ENCODE data around the gene TMEM92.

TMEM92 gene

DNA sequence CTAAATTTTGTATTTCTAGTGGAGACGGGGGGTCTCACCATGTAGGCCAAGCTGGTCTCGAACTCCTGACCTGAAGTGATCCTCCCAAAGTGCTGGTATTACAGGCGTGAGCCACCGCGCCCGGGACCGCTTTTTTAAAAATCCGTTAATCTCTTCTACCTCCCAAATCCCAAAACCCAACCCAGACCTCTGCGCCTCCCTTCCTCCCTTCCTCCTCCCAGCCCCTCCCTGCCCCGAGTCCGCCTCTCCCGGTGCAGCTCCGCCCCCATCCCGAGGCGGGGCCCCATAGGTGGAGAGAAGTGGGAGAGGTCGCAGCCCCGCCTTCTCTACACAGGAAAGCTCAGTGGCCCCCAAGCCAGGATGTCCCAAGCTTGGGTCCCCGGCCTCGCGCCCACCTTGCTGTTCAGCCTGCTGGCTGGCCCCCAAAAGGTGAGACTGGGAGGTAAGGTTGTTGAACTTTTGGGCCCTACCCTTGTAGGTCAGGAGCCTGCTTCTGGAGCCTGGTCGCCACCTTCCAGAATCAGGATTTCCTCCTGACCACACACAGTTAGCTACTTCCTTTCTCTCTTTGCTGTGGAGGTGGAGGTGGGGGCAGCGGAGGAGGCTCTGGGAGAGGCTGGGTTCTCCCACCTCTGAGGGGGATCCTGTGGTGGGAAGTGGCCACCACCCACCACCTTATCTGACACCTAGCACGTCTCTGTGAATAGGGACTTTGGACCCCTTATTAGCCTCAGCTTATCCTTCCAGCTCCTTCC is at the start of gene TMEM92:
Gene TMEM92, plus strand, starts transcription at position 325 of the 755 bp plus-strand sequence. Its CDS starts 36 bp downstream, at position 361.
- DNase-seq, result no peak

GRCh38 chr17:50225701-50226240 is 48.5 kb upstream of the TMEM92 start:
- DNase-seq, result no peak

- DNase-seq, result no peak
Observed at GRCh38 chr17:50234581-50234980, 39.7 kb upstream of the TMEM92 start.

- DNase-seq, result no peak
Observed at GRCh38 chr17:50237901-50238300, 36.4 kb upstream of the TMEM92 start.

GRCh38 chr17:50238601-50239280 is 35.5 kb upstream of the TMEM92 start:
- no peak for DNase-seq

- DNase-seq, result no peak
Observed at GRCh38 chr17:50239937-50240336, 34.3 kb upstream of the TMEM92 start.

GRCh38 chr17:50240851-50241250 is 33.4 kb upstream of the TMEM92 start:
- no peak for DNase-seq

DNA sequence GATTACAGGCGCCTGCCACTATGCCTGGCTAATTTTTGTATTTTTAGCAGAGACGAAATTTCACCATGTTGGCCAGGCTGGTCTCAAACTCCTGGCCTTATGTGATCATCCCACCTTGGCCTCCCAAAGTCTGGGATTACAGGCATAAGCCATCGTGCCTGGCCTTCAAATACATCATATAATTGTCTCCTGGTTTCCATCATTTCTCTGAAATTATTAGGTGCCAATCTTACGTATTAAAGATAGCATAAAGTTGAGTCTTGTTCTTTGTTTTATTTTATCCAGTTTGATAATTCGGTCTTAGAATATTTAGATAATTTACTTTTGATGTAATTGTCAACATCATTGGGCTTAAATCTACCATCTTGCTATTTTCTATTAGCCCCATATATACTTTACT is 32.8 kb upstream of the TMEM92 start:
- no peak for DNase-seq

DNA sequence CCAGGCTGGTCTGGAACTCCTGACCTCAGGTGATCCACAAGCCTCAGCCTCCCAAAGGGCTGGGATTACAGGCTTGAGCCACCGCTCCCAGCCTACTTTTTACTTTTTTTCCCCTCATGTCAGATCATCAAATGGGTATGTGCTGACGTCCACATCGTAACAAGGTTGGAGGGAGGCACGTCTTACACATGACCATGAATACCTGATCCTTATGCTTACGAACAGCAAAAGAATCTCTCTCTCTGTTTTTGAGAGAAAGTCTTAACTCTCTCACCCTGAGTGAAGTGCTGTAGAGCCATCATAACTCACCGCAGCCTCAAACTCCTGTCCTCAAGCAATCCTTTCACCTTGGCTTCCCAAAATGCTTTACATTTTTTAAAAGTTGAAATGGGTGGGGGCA is 29.5 kb upstream of the TMEM92 start:
- DNase-seq, result no peak

DNA sequence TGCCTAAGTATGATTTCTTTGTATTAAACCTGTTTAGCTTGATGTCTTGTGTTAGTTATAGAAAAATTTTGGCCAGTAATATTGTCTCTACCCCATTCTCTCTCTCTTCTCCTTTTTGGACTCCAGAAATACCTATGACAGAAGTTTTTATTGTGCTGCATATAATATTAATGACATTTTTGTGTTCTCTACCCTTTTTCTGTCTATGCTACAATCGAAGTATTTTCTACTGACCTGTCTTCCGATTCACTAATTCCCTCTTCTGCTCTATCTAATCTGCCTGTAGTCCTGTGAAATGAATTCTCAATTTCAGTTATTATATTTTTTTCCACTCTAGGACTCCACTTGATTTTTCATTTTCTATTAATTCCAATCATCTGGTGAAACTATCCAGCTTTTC is 26.0 kb upstream of the TMEM92 start:
- DNase-seq, result no peak

- DNase-seq, result no peak
Observed at GRCh38 chr17:50252781-50253180, 21.5 kb upstream of the TMEM92 start.

GRCh38 chr17:50255766-50256635 is 18.3 kb upstream of the TMEM92 start:
- DNase-seq, result no peak

GRCh38 chr17:50256826-50257618 is 17.2 kb upstream of the TMEM92 start:
- no peak for DNase-seq

DNA sequence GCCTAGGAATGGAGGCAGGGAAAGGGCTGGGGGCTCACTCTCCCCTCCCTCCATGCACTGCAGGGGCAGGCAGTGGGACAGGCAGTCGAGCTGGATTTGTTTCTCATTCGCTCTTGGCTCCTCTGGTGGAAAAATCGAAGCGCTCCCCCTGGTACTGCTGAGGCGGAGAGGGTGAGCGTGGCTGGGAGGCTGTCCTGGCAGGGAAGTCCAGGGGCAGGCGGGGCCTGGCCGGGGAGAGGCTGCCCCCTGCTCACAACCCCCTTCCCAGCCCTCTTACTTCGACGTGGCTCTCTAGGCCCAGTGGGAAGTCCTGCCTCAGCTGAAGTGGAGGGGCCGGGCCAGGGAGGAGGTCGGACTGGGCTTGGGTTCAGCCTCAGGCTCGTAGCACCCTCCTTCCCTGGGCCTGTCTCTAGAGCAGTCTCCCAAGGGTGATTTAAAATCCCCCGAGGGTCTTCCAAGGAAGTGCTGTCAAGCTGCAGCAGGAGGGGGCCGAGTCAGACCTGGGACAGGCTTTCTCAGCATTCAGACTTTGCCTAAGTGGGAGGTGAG is 16.5 kb upstream of the TMEM92 start:
- DNase-seq, result no peak

- DNase-seq, result no peak
Observed at GRCh38 chr17:50258647-50259476, 15.4 kb upstream of the TMEM92 start.

DNA sequence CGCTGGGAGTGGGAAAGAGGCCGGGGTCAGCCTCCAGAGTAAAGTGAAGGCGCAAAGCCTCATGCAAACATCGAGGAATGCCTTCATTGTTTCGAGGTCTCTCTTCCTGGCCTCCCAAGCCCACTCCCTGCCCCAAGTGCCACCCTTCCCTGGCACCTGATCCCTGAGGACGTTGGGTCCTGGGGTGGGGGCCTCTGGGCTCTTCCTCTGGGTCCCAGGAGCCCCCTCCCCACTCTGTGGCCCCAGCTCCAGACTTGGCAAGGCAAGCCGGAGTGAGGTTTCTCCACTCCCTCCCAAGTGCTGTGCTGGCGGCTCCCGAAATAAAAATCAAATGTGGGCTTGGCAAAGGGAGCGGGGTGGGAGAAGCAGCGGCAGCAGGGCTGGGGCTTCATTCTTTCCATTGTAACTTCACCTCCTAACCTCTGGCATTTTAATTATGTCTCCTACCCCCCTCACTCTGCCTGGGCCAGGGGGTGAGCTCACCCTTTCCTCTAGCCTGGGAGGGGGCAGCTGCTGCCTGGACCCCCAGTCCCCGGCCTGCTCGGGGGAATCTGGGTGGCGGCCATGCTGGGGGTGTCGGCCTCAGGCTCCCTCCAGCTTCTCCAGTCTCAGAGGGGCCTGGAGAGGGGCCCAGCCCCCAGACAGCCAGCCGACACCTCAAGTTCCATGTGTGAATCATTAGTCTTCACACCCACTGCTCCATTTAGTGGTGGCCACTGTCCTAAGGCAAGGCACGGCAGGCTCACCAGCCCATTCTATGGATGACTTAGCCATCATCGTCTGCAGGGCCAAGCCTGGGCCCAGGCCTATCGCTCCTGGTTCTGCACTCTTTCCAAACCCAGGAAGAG is 14.6 kb upstream of the TMEM92 start:
- DNase-seq, result no peak

- DNase-seq, result no peak
Observed at GRCh38 chr17:50260501-50260911, 13.8 kb upstream of the TMEM92 start.

GRCh38 chr17:50261051-50261915 is 13.0 kb upstream of the TMEM92 start:
- no peak for DNase-seq

All from COR-L47 (cell line).